PC-9 (cell line): ENCODE data around the gene FADS3.

ENCODE experiments used
- EZH2 ChIP-seq: fragments of 200-600 bp; sonication (generic); IDR thresholded peaks from 2 replicates; pipeline ENCODE4 v1.8.0; 2017; ENCODE audit warnings: antibody characterized with exemption, low read depth
- TF ChIP-seq, protein P1 (sequence below): fragments of 200-600 bp; sonication (generic); conservative IDR thresholded peaks from 2 replicates; pipeline ENCODE4 v1.6.1; 2017; ENCODE audit warnings: mixed run types, antibody characterized with exemption, mild to moderate bottlenecking, moderate library complexity

DNA sequence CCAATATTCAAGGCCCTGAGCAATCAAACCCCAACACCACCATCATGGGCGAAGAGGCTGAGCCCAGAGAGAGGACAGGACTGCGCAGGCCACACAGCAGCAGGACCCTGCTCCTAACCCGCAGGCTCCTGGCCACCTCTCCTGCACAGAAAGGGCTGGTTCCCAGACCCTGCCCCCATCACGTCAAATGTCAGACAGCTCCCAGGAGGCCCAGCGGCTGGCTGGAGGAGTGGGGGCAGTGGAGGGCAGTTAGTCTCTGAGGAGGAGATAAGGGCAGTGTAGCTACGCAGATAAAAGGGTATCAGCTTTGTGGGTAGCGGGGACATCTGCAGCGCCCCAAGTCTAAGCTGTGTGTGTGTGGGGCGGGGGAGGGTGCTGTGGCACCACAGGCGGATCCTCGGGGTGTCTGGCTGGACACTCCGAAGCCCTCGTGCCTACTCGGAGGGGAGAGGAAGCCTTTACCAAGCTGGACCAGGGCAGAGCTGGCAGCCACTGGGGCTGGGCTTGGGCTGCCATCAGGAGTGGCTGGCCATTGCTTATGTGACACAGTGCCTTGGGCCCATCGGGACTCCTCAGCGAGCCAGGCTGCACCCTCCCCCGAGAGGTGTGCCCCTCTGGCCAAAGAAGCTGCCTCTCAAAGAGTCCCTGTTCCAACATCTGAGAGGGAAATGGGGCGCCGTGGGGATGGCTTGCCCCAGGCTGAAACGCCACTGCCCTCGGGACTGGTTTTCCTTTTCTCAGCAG lies 21.5 kb downstream of the FADS3 start:
- TF ChIP-seq, protein P1, sequence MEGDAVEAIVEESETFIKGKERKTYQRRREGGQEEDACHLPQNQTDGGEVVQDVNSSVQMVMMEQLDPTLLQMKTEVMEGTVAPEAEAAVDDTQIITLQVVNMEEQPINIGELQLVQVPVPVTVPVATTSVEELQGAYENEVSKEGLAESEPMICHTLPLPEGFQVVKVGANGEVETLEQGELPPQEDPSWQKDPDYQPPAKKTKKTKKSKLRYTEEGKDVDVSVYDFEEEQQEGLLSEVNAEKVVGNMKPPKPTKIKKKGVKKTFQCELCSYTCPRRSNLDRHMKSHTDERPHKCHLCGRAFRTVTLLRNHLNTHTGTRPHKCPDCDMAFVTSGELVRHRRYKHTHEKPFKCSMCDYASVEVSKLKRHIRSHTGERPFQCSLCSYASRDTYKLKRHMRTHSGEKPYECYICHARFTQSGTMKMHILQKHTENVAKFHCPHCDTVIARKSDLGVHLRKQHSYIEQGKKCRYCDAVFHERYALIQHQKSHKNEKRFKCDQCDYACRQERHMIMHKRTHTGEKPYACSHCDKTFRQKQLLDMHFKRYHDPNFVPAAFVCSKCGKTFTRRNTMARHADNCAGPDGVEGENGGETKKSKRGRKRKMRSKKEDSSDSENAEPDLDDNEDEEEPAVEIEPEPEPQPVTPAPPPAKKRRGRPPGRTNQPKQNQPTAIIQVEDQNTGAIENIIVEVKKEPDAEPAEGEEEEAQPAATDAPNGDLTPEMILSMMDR: no peak
- TF ChIP-seq EZH2: no peak
